GM12892 (cell line): ENCODE results near the gene C22orf31.

ENCODE experiments used
- POLR2A ChIP-seq: IDR thresholded peaks from 2 replicates; pipeline ENCODE4 v1.6.1; 2011; ENCODE audit warnings: low read depth, low read length, control low read depth
- POLR2AphosphoS5 ChIP-seq: IDR thresholded peaks from 2 replicates; pipeline ENCODE4 v1.6.1; 2011; ENCODE audit warnings: low read depth, low read length, control low read depth
- TAF1 ChIP-seq: IDR thresholded peaks from 2 replicates; pipeline ENCODE4 v1.6.1; 2011; ENCODE audit warnings: low read depth, mild to moderate bottlenecking, control low read depth, low read length, borderline replicate concordance

DNA sequence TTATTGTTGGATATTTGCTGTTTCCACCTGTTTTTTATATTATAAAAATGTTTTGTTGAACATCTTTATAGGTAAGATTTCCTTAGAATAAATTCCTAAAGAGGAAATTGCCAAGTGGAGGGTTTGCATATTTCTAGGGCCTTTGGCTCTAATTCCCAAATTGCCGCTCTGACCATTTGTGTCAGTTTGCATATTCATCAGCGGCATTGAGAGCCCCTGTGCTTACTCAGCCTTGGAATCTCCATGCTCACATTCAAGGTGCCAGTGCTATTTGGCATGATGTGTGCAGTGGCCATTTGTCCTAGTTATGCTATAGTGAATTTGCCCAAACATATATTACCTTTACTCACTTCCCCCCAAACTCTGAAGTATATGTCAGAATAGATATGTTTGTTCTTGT is 36.7 kb upstream of the C22orf31 start:
- TF ChIP-seq POLR2A (no peak), POLR2AphosphoS5 (no peak), TAF1 (no peak)
